Measurements from ENCODE around the gene HDAC6.
"Not testable (repeated sequence)": the region's sequence is repeated elsewhere in the genome, so short reads cannot be mapped to it uniquely, and the experiment has no call there.

HDAC6 gene

DNA sequence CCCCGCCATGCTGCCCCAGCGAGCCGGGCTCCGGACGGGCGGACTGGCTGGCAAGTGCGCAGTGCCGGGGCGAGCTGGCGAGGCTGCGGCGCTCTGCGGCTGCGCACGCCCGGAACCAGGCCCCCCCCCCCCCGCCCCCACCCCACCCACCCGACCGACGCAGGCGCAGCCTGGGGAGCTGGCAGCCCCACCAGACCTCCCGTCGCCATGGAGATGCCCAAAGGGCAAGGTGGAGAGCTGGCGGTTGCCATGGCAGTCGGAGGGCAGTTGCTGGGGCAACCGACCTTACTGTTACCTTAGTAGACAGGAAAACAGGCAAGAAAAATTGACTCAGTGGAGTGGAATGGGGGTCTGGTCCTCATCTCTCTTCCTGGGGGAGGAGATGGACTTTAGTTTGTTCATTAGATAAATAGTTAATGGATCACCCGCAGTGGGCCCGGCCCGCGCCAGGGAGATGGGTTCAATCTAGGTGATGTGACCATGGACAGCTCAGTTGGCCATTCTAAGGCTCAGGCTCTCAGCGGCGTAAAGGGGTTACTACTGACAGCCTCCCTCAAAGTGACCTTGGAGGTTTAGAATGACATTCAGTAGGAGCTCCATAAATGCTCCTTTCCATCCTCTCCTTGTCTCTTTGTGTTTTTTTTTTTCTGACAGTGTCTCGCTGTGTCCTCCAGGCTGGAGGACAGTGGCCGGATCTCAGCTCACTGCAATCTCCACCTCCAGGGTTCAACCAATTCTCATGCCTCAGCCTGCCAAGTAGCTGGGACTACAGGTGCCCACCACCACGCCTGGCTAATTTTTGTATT is 33.9 kb downstream of the HDAC6 start, which contains the start of gene PCSK1N:
Gene PCSK1N, minus strand, starts transcription at position 87 of the 806 bp plus-strand sequence. Its CDS starts 78 bp downstream, at position 9.
- Histone ChIP-seq H3K27me3 (ENCODE audit: insufficient read depth, low read depth, severe bottlenecking) (peaks cover 20% of the 10 kb centered on the region), H3K27ac (no peak within 1 kb of the TSS), H3K4me3 (ENCODE audit: low read depth, low read length) (peak within 1 kb of the TSS; percentile 48), H3K9me3 (ENCODE audit: severe bottlenecking) (no peaks in the 10 kb centered on the region), H3K36me3 (no peaks in the 10 kb centered on the region)
- TF ChIP-seq CTCF (IDR thresholded peaks at IDR 0.05; ENCODE audit: low read depth, low read length), result no peak
- DNase-seq, result peak; percentile 21

DNA sequence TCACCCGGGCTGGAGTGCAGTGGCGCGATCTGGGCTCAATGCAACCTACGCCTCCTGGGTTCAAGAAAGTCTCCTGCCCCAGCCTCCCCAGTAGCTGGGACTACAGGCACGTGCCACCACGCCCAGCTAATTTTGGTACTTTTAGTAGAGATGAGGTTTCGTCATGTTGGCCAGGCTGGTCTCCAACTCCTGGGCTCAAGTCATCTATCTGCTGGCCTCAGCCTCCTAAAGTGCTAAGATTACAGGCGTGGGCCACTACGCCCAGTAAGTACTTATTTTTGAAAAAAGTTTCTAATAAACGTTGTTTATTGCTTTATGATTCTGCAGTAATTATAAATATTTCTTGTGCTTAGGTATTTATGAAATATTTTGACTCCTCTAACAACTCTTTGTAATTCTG is 37.8 kb downstream of the HDAC6 start:
- TF ChIP-seq CTCF (IDR thresholded peaks at IDR 0.05; ENCODE audit: low read depth, low read length), result no peak
- peaks cover 4% of the 10 kb centered on the region for H3K27me3 ChIP-seq (ENCODE audit: insufficient read depth, low read depth, severe bottlenecking)

GRCh38 chrX:48848847-48849246 is 47.0 kb downstream of the HDAC6 start:
- no peak for DNase-seq
- Histone ChIP-seq H3K9me3 (ENCODE audit: severe bottlenecking) (no peaks in the 10 kb centered on the region), H3K36me3 (no peaks in the 10 kb centered on the region), H3K27ac (no peak overlapping the region), H3K4me3 (ENCODE audit: low read depth, low read length) (no peak overlapping the region), H3K27me3 (ENCODE audit: insufficient read depth, low read depth, severe bottlenecking) (no peaks in the 10 kb centered on the region)
- no peak for TF ChIP-seq CTCF (IDR thresholded peaks at IDR 0.05; ENCODE audit: low read depth, low read length)

More for the DNA sequence above, 37.8 kb downstream of the HDAC6 start:
- H3K27ac ChIP-seq, result no peak overlapping the region
- no peaks in the 10 kb centered on the region for H3K36me3 ChIP-seq
- no peak for DNase-seq
- H3K9me3 ChIP-seq (ENCODE audit: severe bottlenecking), result no peaks in the 10 kb centered on the region
- H3K4me3 ChIP-seq (ENCODE audit: low read depth, low read length), result no peak overlapping the region

DNA sequence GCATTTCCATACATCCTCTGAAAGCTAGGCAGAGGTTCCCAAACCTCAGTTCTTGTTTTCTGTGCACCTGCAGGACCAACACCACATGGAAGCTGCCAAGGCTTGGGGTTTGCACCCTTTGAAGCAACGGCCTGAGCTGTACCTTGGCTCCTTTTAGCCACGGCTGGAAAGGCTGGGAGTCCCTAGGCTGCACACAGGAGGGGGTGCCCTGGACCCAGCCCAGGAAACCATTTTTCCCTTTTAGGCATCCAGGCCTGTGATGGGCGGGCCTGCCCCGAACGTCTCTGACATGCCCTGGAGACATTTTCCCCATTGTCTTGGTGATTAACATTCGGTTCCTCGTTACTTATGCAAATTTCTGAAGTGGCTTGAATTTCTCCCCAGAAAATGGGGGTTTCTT is 51.0 kb downstream of the HDAC6 start:
- no peak for DNase-seq
- Histone ChIP-seq H3K4me3 (ENCODE audit: low read depth, low read length) (no peak overlapping the region), H3K9me3 (ENCODE audit: severe bottlenecking) (no peaks in the 10 kb centered on the region), H3K27ac (no peak overlapping the region), H3K27me3 (ENCODE audit: insufficient read depth, low read depth, severe bottlenecking) (no peaks in the 10 kb centered on the region), H3K36me3 (no peaks in the 10 kb centered on the region)
- TF ChIP-seq CTCF (IDR thresholded peaks at IDR 0.05; ENCODE audit: low read depth, low read length), result no peak

- H3K4me3 ChIP-seq (ENCODE audit: low read depth, low read length); H3K9me3 ChIP-seq (ENCODE audit: severe bottlenecking): not testable (repeated sequence)
Observed at GRCh38 chrX:48853494-48853893, 51.6 kb downstream of the HDAC6 start.

GRCh38 chrX:48854121-48854804 is 52.4 kb downstream of the HDAC6 start:
- H3K36me3 ChIP-seq; H3K27me3 ChIP-seq (ENCODE audit: insufficient read depth, low read depth, severe bottlenecking); DNase-seq; H3K27ac ChIP-seq; H3K9me3 ChIP-seq (ENCODE audit: severe bottlenecking); H3K4me3 ChIP-seq (ENCODE audit: low read depth, low read length): not testable (repeated sequence)

More at GRCh38 chrX:48853494-48853893, 51.6 kb downstream of the HDAC6 start:
- H3K36me3 ChIP-seq; H3K27ac ChIP-seq; DNase-seq; H3K27me3 ChIP-seq (ENCODE audit: insufficient read depth, low read depth, severe bottlenecking): not testable (repeated sequence)

Data from WERI-Rb-1 (cell line).